MM.1S (cell line): ENCODE data around the gene AP3S1.

ENCODE experiments used
- EZH2 ChIP-seq: fragments of 300-600 bp; sonication (generic); optimal IDR thresholded peaks from 2 replicates; pipeline ENCODE3; 2017; ENCODE audit warnings: low read depth, mild to moderate bottlenecking, antibody characterized with exemption, low read length, mixed read lengths
- EZH2phosphoT487 ChIP-seq: fragments of 300-600 bp; sonication (generic); IDR thresholded peaks from 2 replicates; pipeline ENCODE4 v1.6.1; 2018; ENCODE audit warnings: antibody characterized with exemption, low read length
- TF ChIP-seq, protein P1 (sequence below): fragments of 300-600 bp; sonication (generic); IDR thresholded peaks from 2 replicates; pipeline ENCODE4 v1.5.1; 2016; ENCODE audit warnings: antibody characterized with exemption, low read length, mixed read lengths

DNA sequence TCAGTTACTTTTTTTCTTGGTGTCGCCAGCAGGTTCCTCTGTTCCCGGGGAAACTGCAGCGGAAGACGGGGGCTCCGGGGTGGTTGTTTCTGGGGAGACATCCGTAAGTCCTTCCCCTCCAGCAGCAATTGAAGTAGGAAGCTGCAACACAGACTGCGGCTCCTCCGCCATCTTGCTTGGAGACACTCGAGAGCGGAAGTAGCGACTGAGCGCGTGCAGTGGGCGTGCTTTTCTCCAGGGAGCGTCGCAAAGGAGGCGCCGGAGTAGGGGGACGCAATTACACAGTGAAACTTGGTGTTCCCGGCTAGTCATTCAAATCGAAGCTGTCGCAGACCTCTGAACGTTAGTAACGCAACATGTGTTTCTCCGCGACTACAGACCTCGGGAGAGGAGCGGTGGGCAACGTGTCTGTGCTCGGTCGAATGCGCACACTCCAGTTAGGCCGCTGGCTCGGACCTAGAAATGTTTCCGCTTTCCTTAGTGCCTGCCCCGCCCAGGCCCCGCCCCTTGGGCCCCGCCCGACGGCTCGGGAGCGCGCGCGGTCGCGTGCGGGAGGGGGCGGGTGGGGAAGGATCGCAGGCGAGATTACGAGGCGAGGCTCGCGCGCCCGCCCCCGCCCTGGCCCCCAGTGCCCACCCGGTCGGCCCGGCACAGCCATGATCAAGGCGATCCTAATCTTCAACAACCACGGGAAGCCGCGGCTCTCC, at the start of gene AP3S1, which contains the start of gene ATG12:
- TF ChIP-seq, protein P1, sequence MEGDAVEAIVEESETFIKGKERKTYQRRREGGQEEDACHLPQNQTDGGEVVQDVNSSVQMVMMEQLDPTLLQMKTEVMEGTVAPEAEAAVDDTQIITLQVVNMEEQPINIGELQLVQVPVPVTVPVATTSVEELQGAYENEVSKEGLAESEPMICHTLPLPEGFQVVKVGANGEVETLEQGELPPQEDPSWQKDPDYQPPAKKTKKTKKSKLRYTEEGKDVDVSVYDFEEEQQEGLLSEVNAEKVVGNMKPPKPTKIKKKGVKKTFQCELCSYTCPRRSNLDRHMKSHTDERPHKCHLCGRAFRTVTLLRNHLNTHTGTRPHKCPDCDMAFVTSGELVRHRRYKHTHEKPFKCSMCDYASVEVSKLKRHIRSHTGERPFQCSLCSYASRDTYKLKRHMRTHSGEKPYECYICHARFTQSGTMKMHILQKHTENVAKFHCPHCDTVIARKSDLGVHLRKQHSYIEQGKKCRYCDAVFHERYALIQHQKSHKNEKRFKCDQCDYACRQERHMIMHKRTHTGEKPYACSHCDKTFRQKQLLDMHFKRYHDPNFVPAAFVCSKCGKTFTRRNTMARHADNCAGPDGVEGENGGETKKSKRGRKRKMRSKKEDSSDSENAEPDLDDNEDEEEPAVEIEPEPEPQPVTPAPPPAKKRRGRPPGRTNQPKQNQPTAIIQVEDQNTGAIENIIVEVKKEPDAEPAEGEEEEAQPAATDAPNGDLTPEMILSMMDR = no peak
- no peak for TF ChIP-seq EZH2phosphoT487
- TF ChIP-seq EZH2 = no peak
